Mucosa of rectum (tissue), 2 donors: ENCODE measurements around the gene NADK.
"Not testable (repeated sequence)": the region's sequence is repeated elsewhere in the genome, so short reads cannot be mapped to it uniquely, and the experiment has no call there.

Experiments
- H3K27ac ChIP-seq, 2 donors: one replicate each; pipeline ENCODE4 v1.7.0; 2013; ENCODE audit warnings: inconsistent platforms in 2 of 2, low read depth in 2 of 2, low read length in 2 of 2
- H3K27me3 ChIP-seq, 2 donors: one replicate each; pipeline ENCODE4 v1.7.0; 2013; ENCODE audit warnings: low read length in 2 of 2; ENCODE audit not compliant: control insufficient read depth in 2 of 2, insufficient read depth in 2 of 2
- H3K36me3 ChIP-seq, 2 donors: one replicate each; pipeline ENCODE4 v1.7.0; 2013; ENCODE audit warnings: low read length in 2 of 2; ENCODE audit not compliant: control insufficient read depth in 2 of 2, insufficient read depth in 2 of 2
- H3K4me1 ChIP-seq, 2 donors: one replicate each; pipeline ENCODE4 v1.7.0; 2013; ENCODE audit warnings: low read length in 2 of 2, mild to moderate bottlenecking in 1 of 2; ENCODE audit not compliant: control insufficient read depth in 2 of 2, insufficient read depth in 2 of 2
- H3K4me3 ChIP-seq, 2 donors: one replicate each; pipeline ENCODE4 v1.7.0; 2013; ENCODE audit warnings: low read length in 2 of 2
- H3K9ac ChIP-seq, 2 donors: one replicate each; pipeline ENCODE4 v1.7.0; 2013; ENCODE audit warnings: low read length in 2 of 2, low read depth in 1 of 2, mild to moderate bottlenecking in 1 of 2
- H3K9me3 ChIP-seq, 2 donors: one replicate each; pipeline ENCODE4 v1.7.0; 2013; ENCODE audit warnings: low read length in 2 of 2; ENCODE audit not compliant: control insufficient read depth in 2 of 2
- donor health status: healthy.
- donor health status: Normal muscosa, but diverticular disease.

NADK gene

GRCh38 chr1:1756661-1757421 is 21.4 kb downstream of the NADK start:
- peaks cover 36 to 65% of the 10 kb centered on the region in 2 donors for H3K36me3 ChIP-seq
- H3K4me1 ChIP-seq = peaks cover 22 to 26% of the 10 kb centered on the region in 2 donors

GRCh38 chr1:1755852-1756251 is 22.4 kb downstream of the NADK start:
- Histone ChIP-seq H3K36me3 (peaks cover 32 to 58% of the 10 kb centered on the region in 2 donors), H3K9ac (no peak overlapping the region), H3K9me3 (no peaks in the 10 kb centered on the region), H3K27me3 (no peaks in the 10 kb centered on the region), H3K27ac (no peak overlapping the region), H3K4me3 (no peak overlapping the region), H3K4me1 (peaks cover 22 to 26% of the 10 kb centered on the region in 2 donors)

More at GRCh38 chr1:1756661-1757421, 21.4 kb downstream of the NADK start:
- no peak overlapping the region for H3K4me3 ChIP-seq
- no peaks in the 10 kb centered on the region for H3K9me3 ChIP-seq
- no peak overlapping the region for H3K9ac ChIP-seq
- peak overlapping the region in 1 of 2 donors; percentile 95 for H3K27ac ChIP-seq
- H3K27me3 ChIP-seq = no peaks in the 10 kb centered on the region

GRCh38 chr1:1755426-1755825 is 22.8 kb downstream of the NADK start:
- peaks cover 22 to 26% of the 10 kb centered on the region in 2 donors for H3K4me1 ChIP-seq
- no peaks in the 10 kb centered on the region for H3K27me3 ChIP-seq
- peaks cover 32 to 53% of the 10 kb centered on the region in 2 donors for H3K36me3 ChIP-seq
- no peaks in the 10 kb centered on the region for H3K9me3 ChIP-seq
- H3K9ac ChIP-seq = no peak overlapping the region
- H3K4me3 ChIP-seq = no peak overlapping the region
- no peak overlapping the region for H3K27ac ChIP-seq

- Histone ChIP-seq H3K9ac (no peak overlapping the region), H3K27me3 (no peaks in the 10 kb centered on the region), H3K9me3 (no peaks in the 10 kb centered on the region), H3K4me1 (peaks cover 13 to 18% of the 10 kb centered on the region in 2 donors), H3K27ac (no peak overlapping the region), H3K4me3 (no peak overlapping the region), H3K36me3 (peaks cover 32 to 49% of the 10 kb centered on the region in 2 donors)
These were observed 24.0 kb downstream of the NADK start for GRCh38 chr1:1754051-1754815.

GRCh38 chr1:1753607-1754005 is 24.7 kb downstream of the NADK start:
- H3K36me3 ChIP-seq = peaks cover 32 to 45% of the 10 kb centered on the region in 2 donors
- no peak overlapping the region for H3K4me3 ChIP-seq
- no peaks in the 10 kb centered on the region for H3K9me3 ChIP-seq
- no peak overlapping the region for H3K27ac ChIP-seq
- no peaks in the 10 kb centered on the region for H3K27me3 ChIP-seq
- peaks cover 8 to 13% of the 10 kb centered on the region in 2 donors for H3K4me1 ChIP-seq
- H3K9ac ChIP-seq = no peak overlapping the region

GRCh38 chr1:1752636-1753606 is 25.3 kb downstream of the NADK start:
- H3K4me1 ChIP-seq = peaks cover 1 to 6% of the 10 kb centered on the region in 2 donors

GRCh38 chr1:1752190-1752589 is 26.1 kb downstream of the NADK start:
- Histone ChIP-seq H3K9me3 (no peaks in the 10 kb centered on the region), H3K4me1 (no peaks in the 10 kb centered on the region), H3K4me3 (no peak overlapping the region), H3K36me3 (peaks cover 32 to 41% of the 10 kb centered on the region in 2 donors), H3K9ac (no peak overlapping the region), H3K27ac (no peak overlapping the region), H3K27me3 (no peaks in the 10 kb centered on the region)

More at GRCh38 chr1:1752636-1753606, 25.3 kb downstream of the NADK start:
- Histone ChIP-seq H3K4me3 (no peak overlapping the region), H3K9me3 (no peaks in the 10 kb centered on the region), H3K27ac (no peak overlapping the region), H3K27me3 (no peaks in the 10 kb centered on the region), H3K36me3 (peaks cover 32 to 45% of the 10 kb centered on the region in 2 donors), H3K9ac (no peak overlapping the region)

GRCh38 chr1:1749941-1750340 is 28.3 kb downstream of the NADK start:
- not testable (repeated sequence) for H3K27ac ChIP-seq, H3K4me3 ChIP-seq, H3K4me1 ChIP-seq, H3K9ac ChIP-seq, H3K27me3 ChIP-seq, H3K9me3 ChIP-seq
- peaks cover 15 to 24% of the 10 kb centered on the region in 2 donors for H3K36me3 ChIP-seq

GRCh38 chr1:1748686-1749321 is 29.5 kb downstream of the NADK start:
- Histone ChIP-seq H3K27me3 (no peaks in the 10 kb centered on the region), H3K4me1 (no peaks in the 10 kb centered on the region), H3K9me3 (no peaks in the 10 kb centered on the region), H3K27ac (no peak overlapping the region), H3K9ac (no peak overlapping the region), H3K4me3 (no peak overlapping the region), H3K36me3 (peaks cover 8 to 15% of the 10 kb centered on the region in 2 donors)
